Endothelial cell of umbilical vein (primary cell): ENCODE results near the gene SIX5. TPM values are rescaled to one million over a fixed set of nuclear protein-coding genes. Genes with fewer than 3 reads are reported as not detected.

Source experiments
- BruUV-seq: library from RNA; stranded (reverse); fragments of 400-500 nt; replicated peaks from 2 replicates; lab custom pipeline; 2021; lab: Mats Ljungman, UMichigan
- CTCF ChIA-PET: fragments of 300-600, 350-600 bp; sonication (Branson Sonifier 250); formaldehyde crosslinking; loops from one replicate; lab custom pipeline; 2021; ENCODE audit warnings: antibody characterized with exemption, inconsistent platforms; lab: Charles Lee
- POLR2A ChIA-PET: fragments of 300-600, 350-600 bp; sonication (Branson Sonifier 250); formaldehyde crosslinking; loops from one replicate; lab custom pipeline; 2021; ENCODE audit warnings: antibody characterized with exemption, inconsistent platforms; lab: Charles Lee
- DNase-seq: peaks from one replicate; pipeline ENCODE4 v3.0.0-alpha.2; 2011; ENCODE audit warnings: low read depth, low spot score
- FAIRE-seq: peaks from 2 replicates; lab custom pipeline; 2011; peaks lifted over from hg19 to GRCh38; lab: Jason Lieb, UNC
- H2AFZ ChIP-seq: 2 replicates; pipeline ENCODE4 v1.6.0; 2012; ENCODE audit warnings: low read depth, low read length, control low read depth, inconsistent platforms
- H3K27ac ChIP-seq: 2 replicates; pipeline ENCODE4 v1.5.1; 2011; ENCODE audit warnings: low read depth, mild to moderate bottlenecking, control low read depth, low read length, moderate library complexity; ENCODE audit not compliant: insufficient read depth
- H3K27me3 ChIP-seq, 2 experiments: 2 replicates each; pipeline versions ENCODE4 v1.6.0 to v1.6.1; 2011; ENCODE audit warnings: low read length in 2 of 2, mixed read lengths in 1 of 2; ENCODE audit not compliant: control insufficient read depth in 2 of 2, insufficient read depth in 2 of 2
- H3K36me3 ChIP-seq, 2 experiments: 2 replicates in 1 of 2; 3 replicates in 1 of 2; pipeline ENCODE4 v1.5.1; 2011; ENCODE audit warnings: low read length in 2 of 2, mild to moderate bottlenecking in 1 of 2, moderate library complexity in 1 of 2; ENCODE audit not compliant: control insufficient read depth in 2 of 2, insufficient read depth in 2 of 2; ENCODE audit errors: extremely low read depth in 1 of 2
- H3K4me1 ChIP-seq: 3 replicates; pipeline ENCODE4 v1.5.1; 2011; ENCODE audit warnings: mild to moderate bottlenecking, low read length; ENCODE audit not compliant: control insufficient read depth, insufficient read depth; ENCODE audit errors: extremely low read depth
- H3K4me2 ChIP-seq: 2 replicates; pipeline ENCODE4 v1.6.1; 2011; ENCODE audit warnings: low read length, control low read depth, mixed read lengths; ENCODE audit not compliant: insufficient read depth
- H3K4me3 ChIP-seq, 3 experiments: fragments of 200-600 bp in 1 of 3; sonication (generic), shearing (Covaris generic) in 1 of 3; replicated peaks in 1 of 3; 2 replicates each; pipeline ENCODE4 v1.5.1; 2011 to 2016; ENCODE audit warnings: control low read depth in 3 of 3, low read length in 3 of 3, mild to moderate bottlenecking in 2 of 3, inconsistent platforms in 1 of 3, low read depth in 1 of 3, moderate library complexity in 1 of 3; ENCODE audit not compliant: insufficient read depth in 1 of 3
- H3K79me2 ChIP-seq: 2 replicates; pipeline ENCODE4 v1.6.0; 2012; ENCODE audit warnings: low read length, inconsistent platforms; ENCODE audit not compliant: control insufficient read depth, insufficient read depth
- H3K9ac ChIP-seq: replicated peaks from 2 replicates; pipeline ENCODE3; 2011; ENCODE audit warnings: low read length, control low read depth; ENCODE audit not compliant: insufficient read depth; ENCODE audit errors: extremely low read depth
- H3K9me1 ChIP-seq: replicated peaks from 3 replicates; pipeline ENCODE4 v1.6.0; 2011; ENCODE audit warnings: mild to moderate bottlenecking, low read length; ENCODE audit not compliant: control insufficient read depth, insufficient read depth; ENCODE audit errors: extremely low read depth
- H3K9me3 ChIP-seq: replicated peaks from 2 replicates; pipeline ENCODE4 v1.5.1; 2012; ENCODE audit warnings: low read length, inconsistent platforms; ENCODE audit not compliant: control insufficient read depth, insufficient read depth
- H4K20me1 ChIP-seq: replicated peaks from 2 replicates; pipeline ENCODE3; 2011; ENCODE audit warnings: mild to moderate bottlenecking, low read length; ENCODE audit not compliant: control insufficient read depth, insufficient read depth; ENCODE audit errors: extremely low read depth
- CTCF ChIP-seq, 2 donors: IDR thresholded peaks; 1 replicate in 1 of 2; 2 replicates in 1 of 2; pipeline ENCODE4 v1.5.1; 2011; ENCODE audit warnings: low read length in 2 of 2, mild to moderate bottlenecking in 2 of 2, moderate library complexity in 2 of 2, control low read depth in 1 of 2, inconsistent platforms in 1 of 2, low read depth in 1 of 2; ENCODE audit not compliant: insufficient read depth in 1 of 2; ENCODE audit errors: extremely low read depth in 1 of 2
- EZH2 ChIP-seq: IDR thresholded peaks from 2 replicates; pipeline ENCODE4 v1.6.1; 2012; ENCODE audit warnings: borderline replicate concordance, low read depth, mild to moderate bottlenecking, moderate library complexity, low read length, inconsistent platforms; ENCODE audit not compliant: severe bottlenecking
- FOS ChIP-seq: IDR thresholded peaks from 2 replicates; pipeline ENCODE4 v1.6.1; 2011; ENCODE audit warnings: mild to moderate bottlenecking, low read length, moderate library complexity, borderline replicate concordance; ENCODE audit not compliant: insufficient read depth
- GATA2 ChIP-seq: IDR thresholded peaks from 2 replicates; pipeline ENCODE4 v1.7.0; 2011; ENCODE audit warnings: low read depth, mild to moderate bottlenecking, moderate library complexity, mixed read lengths, low read length; ENCODE audit not compliant: insufficient read length, insufficient read depth
- JUN ChIP-seq: IDR thresholded peaks from 2 replicates; pipeline ENCODE4 v1.6.1; 2011; ENCODE audit warnings: borderline replicate concordance, low read depth; ENCODE audit not compliant: insufficient read length, insufficient read depth
- MAX ChIP-seq: IDR thresholded peaks from 2 replicates; pipeline ENCODE4 v1.6.1; 2011; ENCODE audit not compliant: insufficient read depth, insufficient read length
- MYC ChIP-seq: IDR thresholded peaks from one replicate; pipeline ENCODE4 v1.6.1; 2011; ENCODE audit warnings: mild to moderate bottlenecking, low read depth, low read length
- POLR2A ChIP-seq: IDR thresholded peaks from 2 replicates; pipeline ENCODE4 v1.6.1; 2012; ENCODE audit warnings: low read depth, mild to moderate bottlenecking, control low read depth, low read length
- POLR2AphosphoS5 ChIP-seq: IDR thresholded peaks from 2 replicates; pipeline ENCODE4 v1.6.1; 2012; ENCODE audit warnings: low read depth, mild to moderate bottlenecking, control low read depth, low read length, moderate library complexity; ENCODE audit not compliant: insufficient read depth
- dilution Hi-C: fragments of 300-500 bp; cut with MboI; formaldehyde crosslinking; loops from one replicate; pipeline ENCODE4 v1.15.0; 2019; ENCODE audit warnings: low sequenced_read_pairs; ENCODE audit not compliant: extremely low pct_ligation_motif_present
- intact Hi-C: fragments of 100-400 bp; cut with micrococcal nuclease; formaldehyde crosslinking; loops from one replicate; pipeline ENCODE4 v1.10.0; 2022
- polyA plus RNA-seq, 4 experiments: library from polyadenylated mRNA; depleted of rRNA in 3 of 4; stranded (reverse) in 3 of 4; unstranded in 1 of 4; fragments of >200 nt; gene quantifications; 2 replicates each; pipeline versions ENCODE4 v1.2.1 to v1.2.3, GENCODE V29; 2011 to 2012; ENCODE audit warnings: missing spikeins in 1 of 4
- total RNA-seq: library from RNA; stranded (reverse); gene quantifications from 2 replicates; pipeline ENCODE4 v1.2.3, GENCODE V29; 2021

Gene SIX5
- total and polyA plus RNA-seq, 2 donors (not counting 3 experiments of a cell fraction or from before 2014, with no cell fraction given) = 13.1 to 16.7 TPM

- H3K4me1 ChIP-seq = no peaks in the 10 kb centered on the region
- no peak for TF ChIP-seq CTCF (IDR thresholded peaks at IDR 0.05; ENCODE audit: extremely low read depth in 1 of 2, insufficient read depth in 1 of 2, low read depth in 1 of 2, low read length in 2 of 2)
- no peak for TF ChIP-seq GATA2
- TF ChIP-seq MYC = no peak
- TF ChIP-seq MAX = no peak
- TF ChIP-seq JUN = no peak
- no peak for TF ChIP-seq FOS
- TF ChIP-seq EZH2 = no peak
- no peak for TF ChIP-seq POLR2A
- no peak for TF ChIP-seq POLR2AphosphoS5
- DNase-seq (no peak), FAIRE-seq (no peak)
- dilution Hi-C loops = no loop called here
- BruUV-seq = no TSS peak
- no peaks in the 10 kb centered on the region for H3K36me3 ChIP-seq
- H2AFZ ChIP-seq = no peak overlapping the region
- H4K20me1 ChIP-seq = no peaks in the 10 kb centered on the region
- ChIA-PET CTCF (interaction anchor here (1.8 kb wide), 1 partner anchor 11 kb away, joined by 8 read pairs; no protein-coding TSS in a partner anchor), POLR2A (no interaction called here)
- H3K9me3 ChIP-seq = no peaks in the 10 kb centered on the region
- no peak overlapping the region for H3K9ac ChIP-seq
- no peak overlapping the region for H3K4me2 ChIP-seq
- H3K4me3 ChIP-seq = no peak overlapping the region
- H3K27me3 ChIP-seq = no peaks in the 10 kb centered on the region
- intact Hi-C loops = no loop called here
- no peaks in the 10 kb centered on the region for H3K9me1 ChIP-seq
- H3K79me2 ChIP-seq = no peaks in the 10 kb centered on the region
- H3K27ac ChIP-seq = no peak overlapping the region
These were observed 14.7 kb downstream of the SIX5 start for GRCh38 chr19:45754323-45754722.
